Aorta (tissue), 5 donors: Measurements from ENCODE around the gene XAGE3. TPM values are rescaled to one million over a fixed set of nuclear protein-coding genes. Genes with fewer than 3 reads are reported as not detected.

Experiments used
- ATAC-seq: fragments of 200-7000 bp; cut with Tn5 transposase; one replicate; pipeline ENCODE4 v1.9.1; 2022; ENCODE audit warnings: moderate library complexity; ENCODE audit not compliant: low FRiP score
- DNase-seq, 2 donors: peaks; one replicate each; pipeline ENCODE4 v3.0.0-alpha.2; 2020
- H3K27ac ChIP-seq, 2 donors: one replicate each; pipeline ENCODE4 v1.5.1; 2013; ENCODE audit warnings: low read length in 2 of 2, mild to moderate bottlenecking in 2 of 2, moderate library complexity in 2 of 2, control low read depth in 1 of 2, inconsistent platforms in 1 of 2, low read depth in 1 of 2
- H3K27me3 ChIP-seq, 2 donors: one replicate each; pipeline ENCODE4 v1.6.1; 2013; ENCODE audit warnings: control low read depth in 1 of 2, low read length in 1 of 2, mild to moderate bottlenecking in 1 of 2, moderate library complexity in 1 of 2; ENCODE audit not compliant: insufficient read depth in 2 of 2, control insufficient read depth in 1 of 2
- H3K36me3 ChIP-seq, 2 donors: one replicate each; pipeline ENCODE4 v1.6.1; 2013; ENCODE audit warnings: control low read depth in 1 of 2, low read length in 1 of 2, mild to moderate bottlenecking in 1 of 2; ENCODE audit not compliant: insufficient read depth in 2 of 2, control insufficient read depth in 1 of 2
- H3K4me1 ChIP-seq, 2 donors: one replicate each; pipeline ENCODE4 v1.6.1; 2013; ENCODE audit warnings: low read length in 2 of 2, control low read depth in 1 of 2, mild to moderate bottlenecking in 1 of 2, moderate library complexity in 1 of 2; ENCODE audit not compliant: insufficient read depth in 2 of 2, control insufficient read depth in 1 of 2
- H3K4me3 ChIP-seq, 2 donors: one replicate each; pipeline ENCODE4 v1.5.1; 2013; ENCODE audit warnings: low read length in 2 of 2, control low read depth in 1 of 2, mild to moderate bottlenecking in 1 of 2
- H3K9me3 ChIP-seq: one replicate; pipeline ENCODE4 v1.6.1; 2013; ENCODE audit warnings: mild to moderate bottlenecking, low read length; ENCODE audit not compliant: control insufficient read depth
- WGBS, 2 donors: extraction: QIAGEN DNeasy Blood & Tissue Kit; methylation state at CpG; one replicate each; pipeline ENCODE4 v1.1.7; 2013; 5-methylcytosine and 5-hydroxymethylcytosine counted together
- intact Hi-C, 2 donors: fragments of 100-400 bp; cut with DNase I; formaldehyde crosslinking; loops; one replicate each; pipeline versions ENCODE4 v1.14.2 to v1.15.0; 2022
- polyA plus RNA-seq, 2 donors: library from polyadenylated mRNA; stranded (reverse); fragments of 200-250 nt; gene quantifications; one replicate each; pipeline ENCODE4 v1.2.3, GENCODE V29; 2013
- total RNA-seq, 2 donors: library from RNA; stranded (reverse); fragmentation: NEBNext Ultra II Directional; extraction: Animal tissue kit (Norgen Biotek cat#: 25700); gene quantifications; one replicate each; pipeline ENCODE4 v1.2.1, GENCODE V29; 2021
- donor health status: healthy with polysubstance abuse.
- donor health status: Bipolar disorder and iron deficiency.
- donor health status: DM: no; HTN: no; CAD: no.
- donor health status: DM: no; HTN: no; CAD: no.
- donor health status: DM: yes; HTN: yes; CAD: no.

The XAGE3 gene
- total and polyA plus RNA-seq, 4 donors, result not detected

GRCh38 chrX:52819788-52820187 is 48.1 kb downstream of the XAGE3 start:
- no peak for DNase-seq
- ATAC-seq, result no peak
- H3K36me3 ChIP-seq, result no peaks in the 10 kb centered on the region
- intact Hi-C loops, result no loop called here
- H3K4me3 ChIP-seq, result no peak overlapping the region
- H3K4me1 ChIP-seq, result no peaks in the 10 kb centered on the region
- H3K9me3 ChIP-seq, result no peaks in the 10 kb centered on the region
- H3K27ac ChIP-seq, result no peak overlapping the region
- no peaks in the 10 kb centered on the region for H3K27me3 ChIP-seq
- WGBS, 2 donors, result 65 to 83% methylated on average over 4 of the region's 4 CpGs

Other genes with a start within 250 kb of the XAGE3 start
- not detected for gene SSX7, start 213.2 kb downstream of the XAGE3 start, total RNA-seq
- gene SSX7, start 213.2 kb downstream of the XAGE3 start, polyA plus RNA-seq, result not detected
- gene SSX2, start 160.9 kb downstream of the XAGE3 start, total RNA-seq, result not detected
- gene SSX2, start 160.9 kb downstream of the XAGE3 start, polyA plus RNA-seq, result not detected
- not detected for gene SSX2B, start 116.8 kb downstream of the XAGE3 start, total RNA-seq
- gene SSX2B, start 116.8 kb downstream of the XAGE3 start, polyA plus RNA-seq, result not detected
- gene SPANXN5, start 70.7 kb downstream of the XAGE3 start, total RNA-seq, result not detected
- not detected for gene SPANXN5, start 70.7 kb downstream of the XAGE3 start, polyA plus RNA-seq
- not detected for gene XAGE5, start 56.8 kb downstream of the XAGE3 start, total RNA-seq
- gene XAGE5, start 56.8 kb downstream of the XAGE3 start, polyA plus RNA-seq, result not detected
- gene FAM156B, start 29.2 kb upstream of the XAGE3 start, total RNA-seq, result 10 to 100 TPM; 14.1 to 21.5 TPM
- gene FAM156B, start 29.2 kb upstream of the XAGE3 start, polyA plus RNA-seq, result 100 to 1,000 TPM in 1 of 2 donors, 1 to 10 TPM in 1; 4.0 to 126 TPM
- 10 to 100 TPM; 14.7 to 29.5 TPM for gene FAM156A, start 90.4 kb upstream of the XAGE3 start, total RNA-seq
- gene FAM156A, start 90.4 kb upstream of the XAGE3 start, polyA plus RNA-seq, result 10 to 100 TPM in 1 of 2 donors, 1 to 10 TPM in 1; 5.8 to 40.3 TPM
- 1 to 10 TPM; 4.0 to 7.1 TPM for gene GPR173, start 180.7 kb upstream of the XAGE3 start, total RNA-seq
- gene GPR173, start 180.7 kb upstream of the XAGE3 start, polyA plus RNA-seq, result 1 to 10 TPM in 1 of 2 donors, under 1 TPM in 1; under 0.01 to 1.6 TPM
- gene TSPYL2, start 214.3 kb upstream of the XAGE3 start, total RNA-seq, result 10 to 100 TPM; 65.0 to 89.3 TPM
- 100 to 1,000 TPM in 1 of 2 donors, 10 to 100 TPM in 1; 29.3 to 256 TPM for gene TSPYL2, start 214.3 kb upstream of the XAGE3 start, polyA plus RNA-seq
- gene KANTR, start 226.1 kb upstream of the XAGE3 start, total RNA-seq, result 10 to 100 TPM; 16.6 to 27.7 TPM
- 1 to 10 TPM; 1.6 to 9.4 TPM for gene KANTR, start 226.1 kb upstream of the XAGE3 start, polyA plus RNA-seq